GM12874 (cell line): ENCODE results near the gene ELAC2.

Source experiments
- TF ChIP-seq, protein P1 (sequence below): IDR thresholded peaks from 2 replicates; pipeline ENCODE4 v1.5.1; 2011; ENCODE audit warnings: low read depth, mild to moderate bottlenecking, control low read depth, low read length, moderate library complexity; ENCODE audit not compliant: insufficient read depth

ELAC2 gene

DNA sequence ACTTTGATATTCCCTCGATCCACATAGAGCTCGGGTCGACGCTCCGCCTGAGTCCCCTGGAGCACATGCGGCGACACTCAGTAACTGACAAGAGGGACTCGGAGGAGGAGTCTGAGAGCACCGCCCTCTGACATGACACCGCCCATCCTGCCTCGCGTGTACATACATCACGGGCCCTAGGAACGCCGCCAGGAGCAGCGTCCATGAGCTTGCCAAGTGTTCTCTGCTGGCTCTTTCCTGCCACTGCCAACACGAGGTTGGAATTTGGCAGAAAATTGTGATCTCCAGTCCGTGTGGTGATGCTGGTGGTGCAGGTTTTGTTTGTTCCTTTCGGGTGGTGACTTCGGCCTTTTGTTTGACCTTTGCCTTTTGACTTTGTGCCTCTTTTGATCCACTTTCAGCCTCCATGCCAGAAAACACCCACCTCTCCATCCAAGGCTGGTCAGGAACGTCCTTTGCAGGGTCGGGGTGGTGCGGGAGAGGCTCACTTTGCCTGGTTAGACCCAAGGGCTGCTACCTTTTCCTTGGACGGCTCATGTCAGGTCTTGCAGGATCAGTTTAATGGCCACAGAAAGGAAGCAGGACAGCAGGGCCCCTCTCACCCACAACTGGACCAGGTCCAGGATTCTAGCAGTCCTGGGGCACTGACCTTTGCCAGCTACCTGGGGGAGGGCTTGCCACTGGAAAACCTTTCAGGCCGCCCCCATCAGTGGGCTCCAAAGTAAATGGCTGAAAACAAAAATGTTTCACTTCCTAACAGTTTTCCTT lies 27.6 kb downstream of the ELAC2 start:
- TF ChIP-seq, protein P1, sequence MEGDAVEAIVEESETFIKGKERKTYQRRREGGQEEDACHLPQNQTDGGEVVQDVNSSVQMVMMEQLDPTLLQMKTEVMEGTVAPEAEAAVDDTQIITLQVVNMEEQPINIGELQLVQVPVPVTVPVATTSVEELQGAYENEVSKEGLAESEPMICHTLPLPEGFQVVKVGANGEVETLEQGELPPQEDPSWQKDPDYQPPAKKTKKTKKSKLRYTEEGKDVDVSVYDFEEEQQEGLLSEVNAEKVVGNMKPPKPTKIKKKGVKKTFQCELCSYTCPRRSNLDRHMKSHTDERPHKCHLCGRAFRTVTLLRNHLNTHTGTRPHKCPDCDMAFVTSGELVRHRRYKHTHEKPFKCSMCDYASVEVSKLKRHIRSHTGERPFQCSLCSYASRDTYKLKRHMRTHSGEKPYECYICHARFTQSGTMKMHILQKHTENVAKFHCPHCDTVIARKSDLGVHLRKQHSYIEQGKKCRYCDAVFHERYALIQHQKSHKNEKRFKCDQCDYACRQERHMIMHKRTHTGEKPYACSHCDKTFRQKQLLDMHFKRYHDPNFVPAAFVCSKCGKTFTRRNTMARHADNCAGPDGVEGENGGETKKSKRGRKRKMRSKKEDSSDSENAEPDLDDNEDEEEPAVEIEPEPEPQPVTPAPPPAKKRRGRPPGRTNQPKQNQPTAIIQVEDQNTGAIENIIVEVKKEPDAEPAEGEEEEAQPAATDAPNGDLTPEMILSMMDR, result no peak

DNA sequence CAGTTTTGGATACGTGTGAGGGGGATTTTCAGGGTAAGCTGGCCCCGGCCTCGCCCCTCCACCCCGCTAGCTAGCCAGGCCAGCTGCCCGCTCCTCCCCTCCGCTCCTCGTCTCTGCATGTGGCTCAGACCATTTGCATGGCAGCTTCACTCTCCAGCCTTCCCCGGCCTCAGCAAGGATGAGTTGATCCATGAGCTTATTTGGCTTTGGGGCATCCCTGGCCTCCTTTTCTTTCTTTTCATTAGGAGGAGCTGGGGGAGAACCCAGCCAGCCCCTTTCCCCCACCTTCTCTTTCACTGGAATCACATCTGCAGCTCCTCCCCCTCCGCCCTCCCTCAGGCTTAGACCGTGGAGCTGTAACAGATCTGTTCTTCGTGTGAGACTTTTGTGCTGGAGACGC lies 30.7 kb downstream of the ELAC2 start:
- TF ChIP-seq, protein P1, result no peak

DNA sequence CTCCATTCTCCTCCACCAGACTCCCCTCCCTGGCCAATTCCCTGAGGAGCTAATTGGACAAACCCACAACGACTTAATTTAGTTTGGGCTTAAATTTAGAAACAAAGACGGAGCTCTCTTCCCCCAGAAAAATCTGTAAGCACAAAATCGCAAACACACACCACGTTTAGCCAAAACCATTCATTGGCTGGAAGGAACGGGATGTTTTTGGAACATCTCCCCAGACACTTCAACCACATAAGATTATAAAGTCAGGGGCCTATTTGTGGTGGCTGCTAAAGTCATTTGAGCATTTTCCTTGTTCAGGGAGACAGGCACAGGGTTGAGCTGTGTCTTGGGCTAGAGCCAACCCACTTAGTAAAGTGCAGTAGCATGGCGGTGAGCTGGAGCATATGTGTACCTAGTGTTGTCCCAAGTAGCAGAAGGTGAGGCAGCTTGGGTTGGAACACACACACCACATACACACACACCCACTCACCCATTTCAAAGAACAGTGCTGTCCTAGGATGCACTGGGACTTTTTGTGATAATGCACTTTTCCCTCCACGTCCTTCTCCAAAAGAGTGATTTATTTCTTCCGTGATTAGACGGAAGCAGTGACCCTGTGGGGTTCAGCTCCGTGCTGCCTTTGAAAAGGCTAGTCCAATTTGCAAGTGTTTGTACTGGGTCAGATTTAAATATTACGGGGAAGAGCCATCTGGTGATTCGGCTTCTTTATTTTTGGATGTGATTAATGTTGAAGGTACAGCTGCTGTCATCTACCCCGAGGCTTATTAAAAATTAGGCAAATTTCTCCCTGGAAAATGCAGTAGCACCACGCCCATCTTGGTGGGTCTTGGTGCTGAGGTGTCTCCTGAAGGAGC lies 32.2 kb downstream of the ELAC2 start:
- TF ChIP-seq, protein P1, result no peak

DNA sequence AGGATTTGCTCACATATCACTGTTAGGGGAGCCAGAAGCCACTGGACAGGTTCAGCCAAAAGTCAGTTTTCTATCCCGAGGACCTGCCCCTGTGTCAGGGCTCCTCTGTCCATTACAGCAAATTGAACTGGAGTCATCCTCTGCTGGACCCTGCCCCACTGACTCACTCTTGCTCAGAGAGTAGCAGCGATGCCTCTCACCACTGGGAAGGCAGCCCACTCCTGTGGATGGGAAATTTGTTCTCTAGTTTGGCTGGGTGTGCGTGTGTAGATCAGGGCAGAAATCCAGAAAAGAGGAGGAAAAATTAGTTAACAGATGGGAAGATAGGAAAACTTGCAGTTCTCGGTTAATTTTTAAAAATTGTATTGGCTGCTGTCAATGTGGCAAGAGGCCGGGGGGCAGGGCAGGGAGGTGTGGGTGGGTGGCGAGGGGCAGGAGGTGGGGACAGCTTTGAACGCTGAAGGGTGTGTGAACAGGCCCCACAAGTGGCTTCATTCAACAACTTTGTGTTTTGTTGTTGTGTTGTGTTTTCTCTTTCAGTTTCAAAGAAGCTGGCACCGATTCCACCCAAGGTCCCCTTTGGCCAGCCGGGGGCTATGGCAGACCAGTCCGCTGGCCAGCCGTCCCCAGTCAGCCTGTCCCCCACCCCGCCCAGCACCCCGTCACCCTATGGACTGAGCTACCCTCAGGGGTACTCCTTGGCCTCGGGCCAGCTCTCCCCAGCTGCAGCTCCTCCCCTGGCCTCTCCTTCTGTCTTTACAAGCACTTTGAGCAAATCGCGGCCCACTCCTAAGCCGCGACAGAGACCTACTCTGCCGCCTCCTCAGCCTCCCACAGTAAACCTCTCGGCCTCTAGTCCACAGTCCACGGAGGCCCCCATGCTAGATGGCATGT lies 33.6 kb downstream of the ELAC2 start:
- TF ChIP-seq, protein P1, result no peak

DNA sequence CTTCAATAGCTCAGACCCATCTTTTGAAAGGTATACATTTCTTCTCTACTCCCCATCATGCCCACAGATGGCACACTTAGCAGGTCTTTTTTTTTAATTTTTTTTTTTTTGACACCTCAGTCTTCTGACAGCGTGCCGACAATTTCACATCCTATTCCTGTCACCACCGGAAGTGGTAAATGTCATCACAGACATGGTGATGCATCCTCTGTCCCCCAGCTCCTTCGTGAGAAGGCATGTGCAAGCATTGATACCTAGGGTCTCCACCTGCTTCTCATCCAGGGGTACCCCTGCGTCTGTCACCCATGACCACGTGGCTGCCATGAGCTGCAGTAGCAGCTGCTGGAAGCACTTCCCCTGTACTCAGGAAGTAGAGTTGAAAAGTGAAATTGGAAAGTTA lies 35.6 kb downstream of the ELAC2 start:
- TF ChIP-seq, protein P1, result no peak

DNA sequence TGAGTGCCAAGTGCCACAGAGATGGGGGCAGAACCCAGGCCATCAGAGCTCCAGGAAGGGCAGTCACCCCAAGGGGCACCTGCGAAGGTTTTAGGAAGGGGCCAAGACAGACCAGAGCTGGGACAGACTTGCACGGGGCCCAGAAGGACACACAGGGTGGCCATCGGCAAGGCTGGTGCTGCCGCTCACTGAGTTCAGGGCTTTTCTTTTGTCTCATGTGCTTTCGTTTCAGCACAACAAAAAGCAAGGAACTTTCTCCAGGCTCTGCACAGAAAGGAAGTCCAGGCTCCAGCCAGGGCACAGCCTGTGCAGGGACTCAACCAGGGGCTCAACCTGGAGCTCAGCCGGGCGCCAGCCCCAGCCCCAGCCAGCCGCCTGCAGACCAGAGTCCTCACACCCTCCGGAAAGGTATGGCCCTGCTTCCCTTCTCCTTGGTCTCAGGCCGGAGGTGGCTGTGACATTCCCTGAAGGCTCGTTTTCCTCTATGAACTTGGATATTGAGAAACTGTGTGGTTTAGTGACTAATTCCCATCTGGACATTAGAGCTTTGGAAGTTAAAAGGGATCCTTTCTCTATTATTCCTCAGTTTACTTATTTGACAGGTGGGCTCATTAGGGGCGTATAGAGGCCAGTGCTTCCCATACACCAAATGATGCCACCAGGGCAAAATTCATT lies 37.9 kb downstream of the ELAC2 start:
- TF ChIP-seq, protein P1, result no peak
